ENCODE results near the gene STX10. TPM values are rescaled to one million over a fixed set of nuclear protein-coding genes. Genes with fewer than 3 reads are reported as not detected.

The STX10 gene
- total and polyA plus RNA-seq, 9 of the 15 experiments (the other 6 are each of a cell fraction or from before 2014, with no cell fraction given): 0.51 to 66.3 (median 31.0) TPM

- CTCF ChIA-PET (ENCODE audit: low intra/inter-chr PET ratio): no interaction called here
- DNase-seq (ENCODE audit: extremely low read depth in 1 of 4, low spot score in 3 of 4) (peak; percentile 42 to 73 (median 47)), FAIRE-seq (no peak), ATAC-seq (peak; percentile 3)
- peaks cover 23% of the 10 kb centered on the region for H4K20me1 ChIP-seq (replicated peaks; ENCODE audit: control insufficient read depth, insufficient read depth, low read length)
- H3K27ac ChIP-seq (ENCODE audit: extremely low read depth, low read depth, low read length): peak overlapping the region; percentile 95
- BruUV-seq (replicated peaks): no TSS peak
- WGBS (ENCODE audit: insufficient coverage, low coverage, missing lambda C conversion rate): under 1% methylated on average over 21 of the region's 24 CpGs
- in situ Hi-C loops (cut with MboI) (no loop called here), intact Hi-C loops (cut with micrococcal nuclease) (loop anchor here (1.0 to 5.0 kb wide), 2 partner anchors 37 to 107 kb away; no protein-coding TSS in a partner anchor)
- peak overlapping the region; percentile 96 to 97 for H3K9ac ChIP-seq (ENCODE audit: insufficient read depth in 1 of 2, low read depth in 2 of 2, low read length in 2 of 2)
- POLR2A ChIA-PET: interaction anchor here (0.6 to 3.3 kb wide), 36 partner anchors 9 to 366 kb away, joined by 3 to 39 read pairs (median 4); partner anchors contain the start of genes DAND5 and NACC1
- H3K36me3 ChIP-seq (ENCODE audit: control insufficient read depth, insufficient read depth, low read length): peaks cover 14% of the 10 kb centered on the region; the same call in 1 of the 3 replicates
- H3K4me1 ChIP-seq (replicated peaks in 1 of 2; ENCODE audit: control insufficient read depth in 2 of 2, insufficient read depth in 2 of 2, low read length in 2 of 2): peaks cover 11 to 54% of the 10 kb centered on the region in 2 experiments
- no peaks in the 10 kb centered on the region for H3K9me3 ChIP-seq (replicated peaks; ENCODE audit: control insufficient read depth, insufficient read depth, low read depth, low read length)
- no peaks in the 10 kb centered on the region for H3K27me3 ChIP-seq (ENCODE audit: control insufficient read depth in 2 of 2, insufficient read depth in 2 of 2, low read length in 2 of 2)
- peaks cover 54% of the 10 kb centered on the region for H3K79me2 ChIP-seq (ENCODE audit: control insufficient read depth, insufficient read depth, low read length)
- H3K9me1 ChIP-seq (ENCODE audit: control insufficient read depth, insufficient read depth, low read length): no peaks in the 10 kb centered on the region
- H2AFZ ChIP-seq (ENCODE audit: low read depth, low read length): no peak overlapping the region
- H3K4me2 ChIP-seq (ENCODE audit: insufficient read depth, low read length): peak overlapping the region; percentile 93
- peak overlapping the region; percentile 98 for H3K4me3 ChIP-seq
- TF ChIP-seq ZNF639 (CRISPR knock-in tag; conservative IDR thresholded peaks at IDR 0.05 in 1 of 2, IDR thresholded peaks at IDR 0.05 in 1 of 2): no peak; a peak in 1 of 4 replicates
- peak; percentile 30; the same call in 1 of the 2 replicates for TF ChIP-seq USF2 (CRISPR knock-in tag; IDR thresholded peaks at IDR 0.05)
- TF ChIP-seq E4F1 (CRISPR knock-in tag; IDR thresholded peaks at IDR 0.05; ENCODE audit: borderline replicate concordance): 0 out of 2 replicates have a peak, but pooled peaks have one; percentile 11
- TF ChIP-seq MTF1 (CRISPR knock-in tag; IDR thresholded peaks at IDR 0.05; ENCODE audit: borderline replicate concordance): no peak
- no peak for TF ChIP-seq ZNF449 (CRISPR knock-in tag; IDR thresholded peaks at IDR 0.05)
- TF ChIP-seq ZNF253 (CRISPR knock-in tag; conservative IDR thresholded peaks at IDR 0.05): no peak
- TF ChIP-seq MECOM (CRISPR knock-in tag; IDR thresholded peaks at IDR 0.05): no peak
- no peak for TF ChIP-seq C11orf30 (IDR thresholded peaks at IDR 0.05; ENCODE audit: low read depth)
- no peak for TF ChIP-seq MTA2 (IDR thresholded peaks at IDR 0.05; ENCODE audit: low read depth)
- no peak for TF ChIP-seq MED1 (CRISPR knock-in tag; IDR thresholded peaks at IDR 0.05; ENCODE audit: borderline replicate concordance)
- TF ChIP-seq DMBX1 (CRISPR knock-in tag; IDR thresholded peaks at IDR 0.05; ENCODE audit: borderline replicate concordance): no peak
- no peak; the same call in none of the 2 replicates for TF ChIP-seq MBD2 (IDR thresholded peaks at IDR 0.05; ENCODE audit: borderline replicate concordance, low read depth)
- no peak for TF ChIP-seq ZNF347 (CRISPR knock-in tag; IDR thresholded peaks at IDR 0.05; ENCODE audit: low read depth)
- TF ChIP-seq SLC30A9 (CRISPR knock-in tag; IDR thresholded peaks at IDR 0.05): no peak
- TF ChIP-seq BRD4 (IDR thresholded peaks at IDR 0.05): no peak
- TF ChIP-seq NRF1 (conservative IDR thresholded peaks at IDR 0.05 in 1 of 2, IDR thresholded peaks at IDR 0.05 in 1 of 2): no peak
Observed at GRCh38 chr19:13154911-13155471, 4.8 kb upstream of the STX10 start.

Data from K562 (cell line).